Measurements from ENCODE around the gene LHFPL2.

Gene LHFPL2

DNA sequence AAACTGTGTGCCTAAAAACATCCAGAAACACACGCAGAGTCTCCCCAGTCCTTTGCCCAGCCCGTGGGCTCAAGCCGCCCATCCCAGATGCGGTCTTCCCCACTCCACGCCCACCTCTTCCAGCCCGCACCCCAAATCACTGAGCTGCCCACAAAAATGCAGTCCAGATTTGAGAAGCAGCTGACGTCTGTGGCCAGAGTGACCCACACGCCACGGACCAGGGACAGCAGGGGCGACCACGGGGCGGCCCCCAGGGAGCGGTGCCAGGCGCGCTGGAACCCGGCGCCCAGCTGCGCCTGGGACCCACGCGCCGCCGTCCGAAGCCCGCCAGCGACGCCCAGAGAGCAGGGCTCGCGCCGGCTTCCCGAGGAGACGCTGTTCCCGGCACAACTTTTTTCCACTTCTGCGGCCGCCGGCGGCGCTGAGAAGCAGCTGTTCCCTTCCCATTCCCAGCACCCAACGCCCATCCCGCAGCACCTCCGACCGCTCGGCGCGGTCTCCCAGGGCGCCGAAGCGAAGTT, 674 bp downstream of the LHFPL2 start:
- DNase-seq (ENCODE audit: low read depth, low spot score), result no peak
- peak overlapping the region; percentile 50 for H3K4me3 ChIP-seq (ENCODE audit: low read length)

- no peak for DNase-seq (ENCODE audit: low read depth, low spot score)
These were observed 1.2 kb downstream of the LHFPL2 start for GRCh38 chr5:78647351-78647818.

GRCh38 chr5:78644741-78645300, 3.8 kb downstream of the LHFPL2 start:
- H3K4me3 ChIP-seq (ENCODE audit: low read length), result no peak overlapping the region
- no peak for DNase-seq (ENCODE audit: low read depth, low spot score)

More at GRCh38 chr5:78647351-78647818, 1.2 kb downstream of the LHFPL2 start:
- H3K4me3 ChIP-seq (ENCODE audit: low read length), result peak overlapping the region; percentile 50

DNA sequence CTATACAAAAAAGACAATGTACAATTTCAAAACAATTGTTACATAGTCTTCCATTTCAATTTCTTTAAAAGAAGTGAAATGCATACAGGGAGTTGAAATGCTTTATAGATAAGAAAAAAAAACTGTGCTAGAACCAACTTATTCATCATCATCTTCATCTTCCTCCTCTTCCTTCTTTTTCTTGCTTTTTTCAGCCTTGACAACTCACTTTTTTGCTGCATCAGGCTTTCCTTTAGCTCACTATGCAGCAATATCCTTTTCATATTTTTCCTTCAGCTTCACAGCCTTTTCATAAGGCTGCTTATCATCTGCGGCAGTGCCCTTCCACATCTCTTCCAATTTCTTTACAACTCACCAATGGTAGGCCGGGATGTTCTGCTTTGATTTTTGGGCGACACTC, 4.4 kb downstream of the LHFPL2 start:
- H3K4me3 ChIP-seq (ENCODE audit: low read length), result no peak overlapping the region

DNA sequence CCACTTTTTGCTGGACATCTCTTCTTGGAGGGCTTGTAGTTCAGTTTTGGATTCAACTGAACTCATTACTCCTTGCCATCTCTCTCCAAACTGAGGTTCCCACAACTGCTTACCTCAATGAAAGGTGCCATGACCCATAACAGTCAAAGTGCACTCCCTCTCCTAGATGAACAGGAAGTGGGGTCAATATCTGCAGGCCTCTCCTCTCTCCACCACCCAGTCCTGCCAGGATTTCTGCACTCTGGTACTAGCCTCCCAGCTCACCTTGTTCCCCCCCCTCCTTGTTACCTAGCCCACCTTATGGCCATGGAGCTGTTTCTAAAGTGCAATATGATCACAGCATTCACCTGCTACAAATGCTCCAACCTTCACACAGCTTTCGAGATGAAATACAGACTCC, 5.9 kb downstream of the LHFPL2 start:
- H3K4me3 ChIP-seq (ENCODE audit: low read length), result no peak overlapping the region
- DNase-seq (ENCODE audit: low read depth, low spot score), result no peak

More for the DNA sequence above, 4.4 kb downstream of the LHFPL2 start:
- no peak for DNase-seq (ENCODE audit: low read depth, low spot score)

GRCh38 chr5:78640662-78641474, 7.7 kb downstream of the LHFPL2 start:
- H3K4me3 ChIP-seq (ENCODE audit: low read length), result no peak overlapping the region
- no peak for DNase-seq (ENCODE audit: low read depth, low spot score)

GRCh38 chr5:78639791-78640190, 8.8 kb downstream of the LHFPL2 start:
- H3K4me3 ChIP-seq (ENCODE audit: low read length), result no peak overlapping the region
- DNase-seq (ENCODE audit: low read depth, low spot score), result no peak

DNA sequence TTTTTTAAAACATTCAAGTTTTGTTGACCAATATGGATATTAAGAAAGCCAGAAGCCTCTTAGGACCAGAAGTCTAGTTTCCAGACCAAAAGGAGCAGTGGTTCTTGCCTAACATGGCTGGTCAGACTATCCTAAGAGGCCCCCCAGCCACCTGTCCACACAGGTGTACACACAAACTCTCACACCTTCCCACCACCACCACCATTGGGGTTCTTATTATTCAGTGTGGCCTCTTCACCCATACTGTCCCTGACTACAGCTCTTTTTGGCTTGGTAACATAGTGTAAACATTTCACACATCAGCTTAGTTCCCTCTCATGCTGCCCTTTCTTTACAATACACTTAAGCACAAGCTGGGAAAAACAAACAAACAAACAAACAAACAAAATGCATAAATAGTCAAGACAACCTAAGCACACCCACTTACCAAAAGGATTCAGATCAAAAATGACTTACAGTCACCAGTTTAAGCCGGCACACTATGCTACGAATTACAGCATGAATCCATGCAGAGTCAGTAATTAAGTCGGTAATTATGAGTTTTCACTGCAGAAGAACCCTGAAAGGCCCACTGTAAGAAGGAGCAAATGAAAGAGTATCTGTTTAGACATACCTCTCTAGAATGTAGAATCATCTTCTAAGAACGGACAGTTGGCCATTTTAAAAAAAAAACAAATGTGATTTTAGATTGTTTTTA, 9.5 kb downstream of the LHFPL2 start:
- no peak for DNase-seq (ENCODE audit: low read depth, low spot score)
- no peak overlapping the region for H3K4me3 ChIP-seq (ENCODE audit: low read length)

- H3K4me3 ChIP-seq (ENCODE audit: low read length), result no peak overlapping the region
- no peak for DNase-seq (ENCODE audit: low read depth, low spot score)
These were observed 10.1 kb downstream of the LHFPL2 start for GRCh38 chr5:78638423-78638822.

GRCh38 chr5:78637468-78637867, 11.1 kb downstream of the LHFPL2 start:
- no peak overlapping the region for H3K4me3 ChIP-seq (ENCODE audit: low read length)
- DNase-seq (ENCODE audit: low read depth, low spot score), result no peak

- no peak for DNase-seq (ENCODE audit: low read depth, low spot score)
- no peak overlapping the region for H3K4me3 ChIP-seq (ENCODE audit: low read length)
These were observed 11.9 kb downstream of the LHFPL2 start for GRCh38 chr5:78636682-78637081.

GRCh38 chr5:78634634-78635033, 13.9 kb downstream of the LHFPL2 start:
- no peak overlapping the region for H3K4me3 ChIP-seq (ENCODE audit: low read length)
- no peak for DNase-seq (ENCODE audit: low read depth, low spot score)

GRCh38 chr5:78634229-78634628, 14.3 kb downstream of the LHFPL2 start:
- H3K4me3 ChIP-seq (ENCODE audit: low read length), result no peak overlapping the region
- no peak for DNase-seq (ENCODE audit: low read depth, low spot score)

DNA sequence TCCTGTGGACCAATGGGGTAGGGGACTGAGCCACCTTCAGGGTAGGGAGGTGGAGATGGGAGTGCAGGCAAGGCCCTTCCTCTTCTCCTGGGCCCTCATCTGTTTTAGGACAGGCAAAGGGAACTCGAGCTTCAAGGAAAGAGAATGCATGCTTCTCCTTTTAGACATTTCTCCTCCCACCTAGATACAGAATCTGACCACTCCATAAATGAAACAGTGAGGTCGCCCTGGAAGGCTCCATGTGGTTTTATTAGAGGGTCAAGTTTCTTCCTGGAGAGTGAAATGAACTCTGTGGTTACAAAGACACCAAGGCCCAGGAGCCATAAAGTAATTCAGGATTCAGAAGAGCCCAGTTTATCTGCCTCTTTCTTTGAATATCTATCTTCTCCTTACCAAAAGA, 14.9 kb downstream of the LHFPL2 start:
- H3K4me3 ChIP-seq (ENCODE audit: low read length), result no peak overlapping the region
- DNase-seq (ENCODE audit: low read depth, low spot score), result no peak

- H3K4me3 ChIP-seq (ENCODE audit: low read length), result no peak overlapping the region
- DNase-seq (ENCODE audit: low read depth, low spot score), result no peak
These were observed 16.1 kb downstream of the LHFPL2 start for GRCh38 chr5:78632467-78632866.

- H3K4me3 ChIP-seq (ENCODE audit: low read length), result no peak overlapping the region
- DNase-seq (ENCODE audit: low read depth, low spot score), result no peak
These were observed 16.6 kb downstream of the LHFPL2 start for GRCh38 chr5:78631931-78632330.

GRCh38 chr5:78630047-78630446, 18.5 kb downstream of the LHFPL2 start:
- DNase-seq (ENCODE audit: low read depth, low spot score), result no peak
- no peak overlapping the region for H3K4me3 ChIP-seq (ENCODE audit: low read length)

- DNase-seq (ENCODE audit: low read depth, low spot score), result no peak
These were observed 18.9 kb downstream of the LHFPL2 start for GRCh38 chr5:78629624-78630023.

GRCh38 chr5:78628270-78628992, 20.1 kb downstream of the LHFPL2 start:
- no peak for DNase-seq (ENCODE audit: low read depth, low spot score)
- H3K4me3 ChIP-seq (ENCODE audit: low read length), result no peak overlapping the region

More at GRCh38 chr5:78629624-78630023, 18.9 kb downstream of the LHFPL2 start:
- no peak overlapping the region for H3K4me3 ChIP-seq (ENCODE audit: low read length)
